Lower leg skin (tissue), 3 donors: ENCODE measurements around the gene RADX.

Source experiments
- CTCF ChIP-seq, 3 donors: fragments of 450-650 bp; IDR thresholded peaks; one replicate each; pipeline ENCODE4 v1.5.1; 2016; ENCODE audit warnings: antibody characterized with exemption in 3 of 3, mild to moderate bottlenecking in 3 of 3, moderate library complexity in 2 of 3
- POLR2A ChIP-seq, 2 donors: fragments of 450-650 bp; IDR thresholded peaks; one replicate each; pipeline ENCODE4 v1.6.1; 2016 to 2017; ENCODE audit warnings: antibody characterized with exemption in 2 of 2, mild to moderate bottlenecking in 1 of 2, moderate library complexity in 1 of 2

DNA sequence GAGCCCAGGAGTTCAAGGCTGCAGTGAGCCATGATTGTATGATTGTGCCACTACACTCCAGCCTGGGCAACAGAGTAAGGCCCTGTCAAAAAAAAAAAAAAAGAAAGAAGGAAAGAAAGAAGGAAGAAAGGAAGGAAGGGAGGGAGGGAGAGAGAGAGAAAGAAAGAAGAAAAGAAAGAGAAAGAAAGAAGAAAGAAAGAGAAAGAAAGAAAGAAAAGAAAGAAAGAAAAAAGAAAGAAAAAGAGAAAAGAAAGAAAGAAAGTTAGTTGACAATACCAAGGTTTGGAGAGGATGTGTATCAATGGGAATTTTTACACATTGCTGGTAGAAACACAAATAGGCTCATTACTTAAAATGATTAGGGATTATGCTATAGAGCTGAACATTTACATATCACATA, 19.8 kb downstream of the RADX start:
- TF ChIP-seq POLR2A (IDR thresholded peaks at IDR 0.05) = no peak
- no peak for TF ChIP-seq CTCF (IDR thresholded peaks at IDR 0.05)
